Neural crest cell (in vitro differentiated cells): ENCODE measurements around the gene RBPJ. TPM values are rescaled to one million over a fixed set of nuclear protein-coding genes. Genes with fewer than 3 reads are reported as not detected.

Experiments
- DNase-seq: peaks from one replicate; pipeline ENCODE4 v3.0.0; 2021; ENCODE audit warnings: low read depth, mixed read lengths, low spot score
- H3K27ac Mint-ChIP-seq: one replicate; pipeline ENCODE4 v1.8.0; 2021; ENCODE audit warnings: mild to moderate bottlenecking, mixed read lengths; ENCODE audit not compliant: unreplicated experiment
- H3K27me3 Mint-ChIP-seq: 2 replicates; pipeline ENCODE4 v1.8.0; 2021; ENCODE audit warnings: low read depth, mild to moderate bottlenecking, mixed read lengths
- H3K36me3 Mint-ChIP-seq: 2 replicates; pipeline ENCODE4 v1.8.0; 2021; ENCODE audit warnings: low read depth, mild to moderate bottlenecking, mixed read lengths
- H3K4me1 Mint-ChIP-seq: 2 replicates; pipeline ENCODE4 v1.8.0; 2021; ENCODE audit warnings: mixed read lengths
- H3K4me3 Mint-ChIP-seq: one replicate; pipeline ENCODE4 v1.8.0; 2021; ENCODE audit warnings: mild to moderate bottlenecking, mixed read lengths
- H3K9me3 Mint-ChIP-seq: 2 replicates; pipeline ENCODE4 v1.8.0; 2021; ENCODE audit warnings: mixed read lengths
- CTCF ChIP-seq: fragments of 200-600 bp; sonication (generic); conservative IDR thresholded peaks from 2 replicates; pipeline ENCODE4 v1.5.0; 2021; ENCODE audit warnings: antibody characterized with exemption, mild to moderate bottlenecking
- total RNA-seq: library from RNA; stranded (reverse); gene quantifications from 2 replicates; pipeline ENCODE4 v1.2.1, GENCODE V29; 2021

Gene RBPJ
- total RNA-seq, 1 donor from 2014 or later: 76.4 TPM

- Mint-ChIP-seq H3K4me3 (no peak overlapping the region), H3K27ac (no peak overlapping the region), H3K4me1 (peaks cover 35% of the 10 kb centered on the region), H3K36me3 (peaks cover 4% of the 10 kb centered on the region), H3K9me3 (no peaks in the 10 kb centered on the region), H3K27me3 (no peaks in the 10 kb centered on the region)
- DNase-seq: no peak
- no peak for TF ChIP-seq CTCF
Observed at GRCh38 chr4:26367811-26368210, 47.0 kb downstream of the RBPJ start.

DNA sequence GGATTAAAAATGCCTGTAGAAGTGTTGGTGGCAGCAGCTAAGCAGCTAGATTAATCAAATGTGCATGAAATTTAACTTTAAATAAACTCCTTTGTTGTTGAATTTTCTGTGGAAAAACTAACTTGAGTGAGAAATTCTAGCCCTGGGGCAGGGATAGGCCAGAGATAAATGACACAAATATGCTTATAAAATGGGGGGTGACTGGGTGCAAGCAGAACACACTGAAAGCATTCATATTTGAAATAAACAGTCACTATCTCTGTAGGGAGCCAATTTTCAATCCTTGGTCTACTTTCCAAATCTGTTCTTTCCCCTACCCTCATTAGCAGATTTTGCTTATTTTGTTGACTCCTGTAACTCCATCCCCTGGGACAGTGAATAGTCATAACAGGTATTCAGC lies 47.9 kb downstream of the RBPJ start:
- peaks cover 38% of the 10 kb centered on the region for H3K4me1 Mint-ChIP-seq
- no peak for TF ChIP-seq CTCF
- no peaks in the 10 kb centered on the region for H3K9me3 Mint-ChIP-seq
- DNase-seq: no peak
- no peaks in the 10 kb centered on the region for H3K27me3 Mint-ChIP-seq
- H3K4me3 Mint-ChIP-seq: no peak overlapping the region
- H3K36me3 Mint-ChIP-seq: peaks cover 4% of the 10 kb centered on the region
- H3K27ac Mint-ChIP-seq: no peak overlapping the region

DNA sequence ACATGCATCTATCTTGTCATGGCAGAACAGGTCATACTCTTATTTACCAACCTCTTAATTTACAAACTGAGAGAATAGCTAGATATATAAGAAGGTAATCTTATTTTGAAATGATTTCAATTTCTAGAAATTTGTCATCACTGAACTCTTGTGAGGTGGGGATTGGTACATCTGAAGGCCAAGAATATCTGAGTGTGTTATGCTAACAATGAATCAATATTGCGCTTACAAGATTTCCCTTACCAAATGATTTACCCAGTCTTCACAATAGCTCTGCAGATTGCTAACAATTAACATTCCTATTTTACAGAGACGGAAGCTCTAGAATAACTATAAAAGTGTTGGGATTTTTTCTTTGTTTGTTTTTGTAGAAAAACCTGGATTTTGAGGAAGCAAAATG lies 48.3 kb downstream of the RBPJ start:
- Mint-ChIP-seq H3K27ac (no peak overlapping the region), H3K4me3 (no peak overlapping the region), H3K9me3 (no peaks in the 10 kb centered on the region), H3K4me1 (peaks cover 38% of the 10 kb centered on the region), H3K27me3 (no peaks in the 10 kb centered on the region), H3K36me3 (peaks cover 4% of the 10 kb centered on the region)
- no peak for TF ChIP-seq CTCF
- DNase-seq: no peak

- Mint-ChIP-seq H3K9me3 (no peaks in the 10 kb centered on the region), H3K27ac (no peak overlapping the region), H3K4me3 (no peak overlapping the region), H3K27me3 (no peaks in the 10 kb centered on the region), H3K36me3 (peaks cover 4% of the 10 kb centered on the region), H3K4me1 (peaks cover 35% of the 10 kb centered on the region)
- TF ChIP-seq CTCF: no peak
- DNase-seq: no peak
Observed at GRCh38 chr4:26369581-26369980, 48.8 kb downstream of the RBPJ start.

GRCh38 chr4:26372076-26372475 lies 51.3 kb downstream of the RBPJ start:
- no peak overlapping the region for H3K4me3 Mint-ChIP-seq
- no peak for TF ChIP-seq CTCF
- H3K4me1 Mint-ChIP-seq: peaks cover 33% of the 10 kb centered on the region
- no peaks in the 10 kb centered on the region for H3K27me3 Mint-ChIP-seq
- H3K27ac Mint-ChIP-seq: no peak overlapping the region
- peaks cover 4% of the 10 kb centered on the region for H3K36me3 Mint-ChIP-seq
- H3K9me3 Mint-ChIP-seq: no peaks in the 10 kb centered on the region
- no peak for DNase-seq
